GM10266 (cell line): ENCODE data around the gene MAP4K4.

Source experiments
- DNase-seq: peaks from one replicate; pipeline ENCODE4 v3.0.0; 2012; ENCODE audit errors: extremely low spot score
- CTCF ChIP-seq: IDR thresholded peaks from 2 replicates; pipeline ENCODE4 v1.5.1; 2012; ENCODE audit warnings: mild to moderate bottlenecking, low read depth; ENCODE audit not compliant: control insufficient read depth, insufficient read depth; ENCODE audit errors: missing control alignments

Gene MAP4K4

GRCh38 chr2:101823859-101824258 is 126.4 kb downstream of the MAP4K4 start:
- no peak for TF ChIP-seq CTCF
- DNase-seq: no peak

- TF ChIP-seq CTCF: no peak
- no peak for DNase-seq
These were observed 129.2 kb downstream of the MAP4K4 start for GRCh38 chr2:101826716-101827115.

- no peak for TF ChIP-seq CTCF
- no peak for DNase-seq
These were observed 129.7 kb downstream of the MAP4K4 start for GRCh38 chr2:101827246-101827645.

GRCh38 chr2:101828257-101828656 is 130.8 kb downstream of the MAP4K4 start:
- TF ChIP-seq CTCF: no peak
- no peak for DNase-seq

GRCh38 chr2:101828673-101829334 is 131.3 kb downstream of the MAP4K4 start:
- no peak for DNase-seq
- no peak for TF ChIP-seq CTCF

- no peak for DNase-seq
- no peak for TF ChIP-seq CTCF
These were observed 131.9 kb downstream of the MAP4K4 start for GRCh38 chr2:101829429-101829828.

- no peak for DNase-seq
- TF ChIP-seq CTCF: no peak
These were observed 132.6 kb downstream of the MAP4K4 start for GRCh38 chr2:101830146-101830545.
